ENCODE data around the gene TNN.

The TNN gene

GRCh38 chr1:175147569-175147968 lies 79.9 kb downstream of the TNN start:
- DNase-seq: no peak

GRCh38 chr1:175148068-175148467 lies 80.4 kb downstream of the TNN start:
- no peak for DNase-seq

DNA sequence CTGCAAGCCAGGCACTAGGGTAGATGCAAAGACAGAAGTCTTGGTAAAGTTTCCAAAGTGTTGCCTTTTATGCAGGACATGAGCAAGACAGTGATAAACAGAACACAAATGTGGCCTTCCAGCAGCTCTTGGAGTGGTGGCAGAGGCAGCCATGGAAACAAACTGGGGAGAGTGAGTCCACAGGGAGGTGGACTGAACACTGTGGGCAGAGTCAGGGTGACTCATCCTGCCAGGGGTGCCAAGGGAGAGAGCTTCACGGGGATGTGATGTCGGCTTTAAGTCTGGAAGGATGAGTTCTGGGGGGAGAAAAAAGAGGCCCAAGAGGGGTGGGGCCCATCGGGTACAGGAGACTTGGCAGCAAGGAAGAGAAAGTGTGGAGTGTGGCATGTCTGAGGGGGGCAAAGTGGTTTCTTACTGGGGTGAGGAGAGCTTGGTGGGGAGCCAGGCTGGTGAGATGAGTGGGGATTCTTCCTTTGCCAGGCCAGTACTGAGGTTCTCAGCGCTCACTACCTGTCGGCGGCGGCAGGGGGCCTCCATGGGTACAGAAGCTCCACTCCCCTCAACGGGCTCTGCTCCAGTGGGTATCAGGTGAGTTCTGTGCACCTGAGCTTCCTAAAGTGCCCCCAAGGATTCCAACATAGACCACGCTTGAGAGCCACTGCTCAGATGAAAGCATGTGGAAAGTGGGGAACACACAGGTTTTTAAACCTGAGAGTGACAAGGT lies 83.1 kb downstream of the TNN start:
- no peak for DNase-seq

GRCh38 chr1:175152006-175152652 lies 84.5 kb downstream of the TNN start:
- DNase-seq: peak; percentile 49

- DNase-seq: peak; percentile 49
These were observed 87.2 kb downstream of the TNN start for GRCh38 chr1:175154629-175155472.

- no peak for DNase-seq
These were observed 87.8 kb downstream of the TNN start for GRCh38 chr1:175155473-175155856.

- DNase-seq: no peak
These were observed 88.3 kb downstream of the TNN start for GRCh38 chr1:175155936-175156335.

GRCh38 chr1:175157200-175157599 lies 89.6 kb downstream of the TNN start:
- no peak for DNase-seq

DNA sequence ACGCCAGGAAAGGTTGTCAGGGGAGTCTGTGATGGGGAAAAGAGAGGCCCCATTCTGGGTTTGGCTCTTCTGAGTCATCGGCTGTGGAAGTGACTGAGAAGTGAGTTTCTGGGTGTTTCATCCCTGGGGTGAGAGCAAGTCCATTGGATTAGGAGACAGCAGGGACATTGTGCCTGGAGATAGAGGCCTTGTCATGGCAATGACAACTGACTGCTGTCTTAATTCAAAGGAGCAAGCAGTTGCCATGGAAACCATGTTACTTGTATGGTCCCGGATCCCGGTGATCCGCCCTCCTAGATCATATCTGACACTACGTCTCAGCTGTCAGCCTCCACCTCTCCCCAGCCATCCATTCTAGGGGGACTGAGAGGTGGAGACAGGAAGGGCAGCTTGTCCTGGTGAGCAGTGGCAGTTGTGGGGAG lies 90.5 kb downstream of the TNN start:
- DNase-seq: no peak

DNA sequence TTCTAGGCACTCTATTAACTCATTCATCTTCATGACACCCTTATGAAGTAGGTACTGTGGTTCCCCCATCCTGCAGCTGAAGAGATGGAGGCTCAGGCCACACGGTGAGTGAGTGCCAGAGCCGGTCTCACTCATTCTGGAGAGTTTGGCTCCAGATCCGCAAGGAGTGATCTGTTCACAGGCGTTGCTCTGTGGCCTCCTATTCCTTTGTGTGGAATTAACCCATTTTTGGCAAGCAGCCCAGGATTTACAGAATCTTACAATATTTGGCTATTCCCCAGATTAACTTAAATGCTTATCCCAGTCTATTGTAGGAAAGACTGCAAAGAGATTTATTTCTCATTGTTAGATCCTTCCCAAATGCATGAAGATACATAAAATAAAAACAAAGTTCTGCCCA lies 95.3 kb downstream of the TNN start:
- no peak for DNase-seq

DNA sequence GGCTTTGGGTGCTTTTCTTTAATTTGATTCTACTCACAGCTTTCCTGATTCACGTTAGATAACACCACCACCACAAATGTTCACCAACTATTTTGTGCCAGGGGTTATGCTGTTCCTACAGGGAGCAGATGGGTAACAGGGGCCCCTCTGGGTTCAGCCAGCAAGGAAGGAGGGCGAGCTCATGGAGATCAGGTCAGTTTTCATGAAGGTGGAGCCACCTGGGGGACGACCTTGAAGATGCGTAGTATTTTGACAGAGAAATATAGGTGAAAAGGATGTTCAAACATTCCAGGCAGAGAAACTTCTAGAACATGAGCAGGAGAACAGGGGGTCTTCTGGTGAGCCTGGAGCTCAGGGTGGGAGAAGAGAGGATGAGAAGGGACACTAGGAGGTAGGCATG lies 96.1 kb downstream of the TNN start:
- no peak for DNase-seq

DNA sequence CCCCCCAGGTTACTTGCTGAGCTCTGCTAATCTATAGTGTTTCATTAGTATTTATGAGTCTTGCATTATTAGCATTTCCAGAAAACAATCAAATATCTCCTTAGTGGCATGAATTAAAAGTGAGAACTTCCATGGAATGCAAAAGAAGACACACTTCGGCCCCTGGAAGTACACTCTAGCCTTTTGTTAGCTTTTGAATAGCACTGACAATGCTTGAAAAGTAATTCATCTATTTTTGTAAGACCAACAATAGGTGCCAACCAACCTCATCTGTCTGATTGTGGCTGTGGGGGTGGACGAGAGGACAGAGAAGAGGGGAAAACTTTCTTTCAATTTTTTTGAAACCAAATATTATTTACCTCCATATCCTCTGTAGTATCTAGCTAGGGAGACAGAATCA lies 97.1 kb downstream of the TNN start:
- no peak for DNase-seq

DNA sequence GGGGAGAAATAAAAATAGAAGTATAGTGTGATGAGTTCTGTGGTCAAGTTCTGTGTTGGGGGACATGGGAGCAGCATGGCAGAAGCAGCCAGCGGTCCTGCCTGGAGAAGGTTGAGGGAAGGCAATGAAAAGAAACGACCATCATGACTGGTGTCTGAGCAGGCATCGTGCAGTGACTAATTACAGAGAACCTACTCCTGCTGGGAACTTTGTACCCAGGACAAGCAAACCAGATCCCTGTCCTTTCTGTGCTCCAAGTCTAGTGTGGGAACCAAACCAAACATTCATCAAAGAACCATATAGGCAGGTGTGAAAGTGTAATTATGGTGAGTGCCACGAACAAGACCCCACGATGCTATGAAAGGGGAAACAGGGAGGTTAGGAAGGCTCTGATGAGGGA lies 99.1 kb downstream of the TNN start:
- DNase-seq: no peak

- no peak for DNase-seq
These were observed 100.2 kb downstream of the TNN start for GRCh38 chr1:175167861-175168260.

DNA sequence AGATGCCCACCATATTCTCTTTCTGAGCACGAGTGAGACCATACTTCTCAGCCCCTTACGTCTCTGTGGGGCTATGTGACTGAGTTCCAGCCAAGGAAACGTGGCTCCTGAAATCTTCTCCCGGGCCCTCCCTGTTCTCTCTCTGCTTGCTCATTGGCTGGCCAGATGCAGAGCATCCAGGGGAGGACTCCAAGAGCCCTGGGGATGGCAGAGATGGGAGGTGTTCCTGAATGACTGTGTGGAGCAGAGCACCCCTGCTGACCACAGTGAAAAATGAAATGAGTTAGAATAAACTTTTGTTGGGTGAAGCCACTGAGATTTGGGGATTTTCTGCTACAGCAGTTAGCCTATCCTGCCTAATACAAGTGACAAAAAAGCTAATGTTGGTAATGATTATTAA lies 101.1 kb downstream of the TNN start:
- no peak for DNase-seq

GRCh38 chr1:175169286-175170018 lies 101.8 kb downstream of the TNN start:
- no peak for DNase-seq

DNA sequence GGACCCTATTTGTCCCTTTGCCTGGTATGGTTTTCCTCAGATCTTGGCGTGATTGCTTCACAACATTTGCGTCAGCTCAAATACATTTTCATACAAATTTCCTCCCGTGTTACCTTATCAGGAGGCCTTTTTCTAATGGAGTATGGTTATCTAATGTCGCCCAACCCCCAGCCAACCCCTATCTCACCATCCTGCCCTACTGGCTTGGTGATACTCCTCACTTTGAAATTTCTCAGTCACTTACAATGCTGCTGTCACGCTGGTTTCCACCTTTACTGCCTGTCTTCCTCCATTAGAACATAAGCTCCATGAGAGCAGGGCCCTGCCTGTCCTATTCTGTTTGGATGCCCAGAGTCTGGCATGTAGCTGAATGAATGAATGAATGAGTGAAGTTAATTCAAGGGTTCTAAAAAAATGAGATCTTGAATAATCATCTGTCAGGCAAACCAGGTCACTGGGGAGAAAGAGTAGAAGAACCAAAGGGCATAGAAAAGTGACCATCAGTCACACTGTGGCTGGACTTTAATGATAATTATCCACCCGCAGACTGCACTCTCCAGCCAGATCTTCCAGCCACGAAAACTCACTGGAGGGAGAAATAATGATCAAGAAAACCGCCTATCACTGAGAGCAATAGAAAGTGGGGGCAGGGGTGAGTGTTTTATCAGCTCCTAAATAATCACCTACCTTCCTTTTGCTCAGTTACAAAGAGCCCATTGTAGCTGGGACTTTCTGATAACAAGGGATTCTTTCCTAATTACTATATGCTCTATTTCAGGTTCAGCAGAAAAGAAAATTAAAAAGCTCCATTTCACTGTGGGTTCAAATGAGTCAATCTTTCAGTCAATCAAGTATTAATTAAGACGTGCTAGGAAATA lies 103.6 kb downstream of the TNN start:
- no peak for DNase-seq

DNA sequence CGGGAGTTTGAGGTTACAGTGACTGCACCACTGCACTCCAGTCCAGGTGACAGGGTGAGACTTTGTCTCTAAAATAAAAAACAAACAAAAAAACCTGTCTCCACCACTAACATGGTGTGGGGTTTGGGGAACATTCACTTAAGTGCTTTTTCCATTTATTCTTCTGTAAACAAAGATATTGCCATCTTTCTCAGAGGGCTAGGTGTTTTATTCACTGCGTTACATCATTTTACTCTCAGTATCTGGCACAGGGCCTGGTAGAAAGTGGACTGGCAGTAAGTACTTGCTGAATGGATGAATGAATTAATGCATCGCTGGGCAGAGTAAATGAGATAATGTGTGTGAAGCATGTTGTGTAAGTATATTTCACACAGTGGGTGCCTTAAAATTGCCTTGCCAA lies 104.9 kb downstream of the TNN start:
- no peak for DNase-seq

GRCh38 chr1:175173531-175173930 lies 105.9 kb downstream of the TNN start:
- no peak for DNase-seq

GRCh38 chr1:175174309-175175102 lies 106.9 kb downstream of the TNN start:
- no peak for DNase-seq

GRCh38 chr1:175176246-175176645 lies 108.6 kb downstream of the TNN start:
- no peak for DNase-seq

All from effector CD8-positive, alpha-beta T cell (primary cell).